Stimulated activated CD4-positive, alpha-beta T cell treated with anti-CD3 and anti-CD28 coated beads, Interleukin-1b, Interleukin-23, amount 100 ng/mL, for 24 hours (primary cell): Measurements from ENCODE around the gene KAZN.

Source experiments
- DNase-seq, 4 experiments: peaks; one replicate each; pipeline ENCODE4 v3.0.0-alpha.2; 2020; ENCODE audit warnings: low read depth in 4 of 4, low spot score in 1 of 4

KAZN gene

DNA sequence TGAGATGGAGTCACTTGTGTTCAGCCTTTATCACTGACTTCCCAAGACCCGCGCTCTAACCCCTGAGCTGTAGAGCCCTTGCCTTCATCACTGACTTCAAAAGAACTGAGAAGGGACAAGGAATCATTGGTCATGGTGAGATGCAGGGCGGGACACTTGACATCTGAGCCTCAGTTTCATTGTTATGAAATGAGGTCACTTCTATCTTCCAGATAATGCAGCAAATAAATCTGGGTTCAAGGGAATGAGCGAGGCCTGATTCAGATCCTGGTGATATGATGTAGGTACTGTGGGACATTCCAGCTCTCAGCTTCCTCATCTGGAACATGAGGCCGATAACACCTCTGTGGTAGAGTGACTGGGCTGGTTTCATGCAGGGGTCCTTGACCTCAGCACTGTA, 13.8 kb downstream of the KAZN start:
- no peak for DNase-seq

GRCh38 chr1:14613926-14614325, 15.4 kb downstream of the KAZN start:
- no peak for DNase-seq

DNA sequence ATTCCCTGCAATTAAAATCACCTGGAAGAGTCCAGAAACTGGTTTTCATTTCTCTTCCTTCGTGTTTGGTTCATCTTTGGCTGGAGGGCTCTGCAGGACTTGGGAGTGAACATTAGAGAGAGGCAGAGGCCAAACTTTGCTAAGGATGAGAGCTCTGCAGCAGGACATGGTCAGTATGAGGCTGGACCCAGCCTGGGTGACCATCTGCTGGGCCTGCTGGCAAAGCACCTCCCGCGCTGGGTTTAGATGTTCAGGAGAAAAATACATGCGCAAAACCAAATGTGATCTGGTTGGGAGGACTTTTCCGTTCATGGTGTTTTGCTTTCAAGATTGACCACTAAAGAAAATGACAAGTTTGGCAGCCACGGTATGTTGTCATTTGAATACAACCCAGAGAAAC, 15.9 kb downstream of the KAZN start:
- no peak for DNase-seq

DNA sequence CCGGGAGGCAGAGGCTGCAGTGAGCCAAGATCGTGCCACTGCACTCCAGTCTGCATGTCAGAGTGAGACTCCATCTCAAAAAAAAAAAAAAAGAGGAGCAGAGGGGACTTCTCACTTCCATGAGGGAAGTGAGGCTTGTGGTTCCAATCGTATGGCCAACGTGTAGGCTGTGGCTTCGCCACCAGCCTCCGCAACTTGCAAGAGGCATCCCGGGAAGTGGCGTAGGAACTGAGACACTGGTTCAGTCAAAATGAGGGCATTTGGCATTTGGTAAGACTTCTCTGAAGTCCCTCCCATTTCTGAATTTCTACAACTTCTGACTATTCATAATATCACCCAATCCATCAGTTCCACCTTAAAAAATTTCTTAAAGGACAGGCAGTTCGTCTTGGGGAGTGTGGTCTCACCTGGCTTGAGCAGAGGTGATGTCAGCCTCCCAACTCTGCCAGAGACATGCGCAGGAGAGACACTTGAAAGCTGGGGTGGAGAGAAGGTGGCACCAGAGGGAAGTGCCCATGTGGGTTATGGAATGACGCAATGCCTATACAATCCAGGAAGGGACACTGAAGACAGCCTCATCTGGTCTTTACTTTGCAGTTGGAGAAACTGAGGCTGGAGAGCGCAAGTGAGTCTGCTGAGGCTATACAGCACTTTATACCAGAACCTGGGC, 17.2 kb downstream of the KAZN start:
- DNase-seq = no peak

- DNase-seq = no peak
Observed at GRCh38 chr1:14616632-14617396, 18.3 kb downstream of the KAZN start.

DNA sequence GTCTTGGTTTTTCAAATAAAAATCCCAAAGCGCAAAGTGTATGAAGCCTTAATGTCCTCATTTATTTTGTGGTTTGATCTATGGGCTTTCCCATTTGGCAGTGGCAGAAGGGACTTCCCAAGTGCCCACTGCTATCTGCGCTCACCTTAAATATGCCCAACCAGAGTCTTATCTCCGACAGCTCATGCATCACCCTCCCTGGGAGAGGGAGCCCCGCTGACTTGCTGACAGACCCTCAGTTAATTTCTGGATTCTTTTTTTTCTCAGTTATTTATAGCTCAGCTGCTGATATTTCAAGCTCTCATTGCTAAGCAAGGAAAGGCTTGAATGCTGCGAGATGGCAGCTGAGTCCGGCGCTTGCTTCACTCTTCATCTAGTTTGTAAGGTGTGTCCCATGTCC, 19.3 kb downstream of the KAZN start:
- DNase-seq = no peak

GRCh38 chr1:14620941-14621340, 22.5 kb downstream of the KAZN start:
- DNase-seq = no peak

DNA sequence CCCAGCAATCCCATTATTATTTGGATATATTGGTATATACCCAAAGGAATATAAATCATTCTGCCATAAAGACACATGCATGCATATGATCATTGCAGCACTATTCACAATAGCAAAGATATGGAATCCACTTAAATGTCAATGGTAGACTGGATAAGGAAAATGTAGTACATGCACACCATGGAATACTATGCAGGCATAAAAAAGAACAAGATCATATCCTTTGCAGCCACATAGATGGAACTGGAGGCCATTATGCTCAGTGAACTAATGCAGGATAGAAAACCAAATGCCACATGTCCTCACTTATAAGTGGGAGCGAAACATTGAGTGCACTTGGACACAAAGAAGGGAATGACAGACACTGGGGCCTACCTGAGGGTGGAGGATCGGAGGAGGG, 24.6 kb downstream of the KAZN start:
- DNase-seq = no peak

DNA sequence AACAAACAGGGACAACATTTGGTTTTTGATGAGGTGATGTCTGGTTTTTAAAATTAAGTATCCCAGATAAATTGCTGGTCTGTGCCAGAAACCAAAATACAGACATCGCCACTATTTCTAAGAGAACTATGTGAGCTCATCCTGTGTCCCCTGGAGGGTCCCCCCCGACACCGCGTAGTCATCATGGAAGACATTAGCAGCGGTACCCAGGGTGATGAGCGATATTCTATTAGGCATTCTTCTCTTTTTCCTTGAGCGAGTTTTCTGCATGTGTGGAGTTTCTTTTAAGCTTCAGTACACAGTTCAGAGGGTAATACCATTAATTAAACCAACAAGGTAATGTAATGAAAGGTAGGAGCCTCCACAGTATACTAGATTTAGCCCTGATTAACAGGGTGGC, 26.5 kb downstream of the KAZN start:
- no peak for DNase-seq

DNA sequence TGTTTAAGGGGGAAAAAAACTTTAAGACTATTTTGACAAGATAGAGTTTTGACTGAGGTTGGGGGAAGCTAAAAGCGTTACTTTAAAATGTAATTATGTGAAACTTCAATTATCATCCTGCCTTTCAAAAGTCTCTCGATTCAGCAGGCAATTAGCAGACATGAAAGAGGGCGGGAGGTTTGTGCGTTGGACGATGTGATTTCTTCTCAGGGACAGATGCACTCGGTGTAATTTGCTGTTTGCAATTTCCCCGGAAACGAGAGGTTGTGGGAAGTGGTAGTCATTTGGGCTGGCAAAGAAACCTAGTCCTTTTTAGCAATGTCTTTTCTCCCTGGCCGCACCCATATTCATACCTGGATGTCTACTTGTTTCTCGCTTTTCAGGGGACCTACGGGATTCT, 27.1 kb downstream of the KAZN start:
- DNase-seq = no peak

DNA sequence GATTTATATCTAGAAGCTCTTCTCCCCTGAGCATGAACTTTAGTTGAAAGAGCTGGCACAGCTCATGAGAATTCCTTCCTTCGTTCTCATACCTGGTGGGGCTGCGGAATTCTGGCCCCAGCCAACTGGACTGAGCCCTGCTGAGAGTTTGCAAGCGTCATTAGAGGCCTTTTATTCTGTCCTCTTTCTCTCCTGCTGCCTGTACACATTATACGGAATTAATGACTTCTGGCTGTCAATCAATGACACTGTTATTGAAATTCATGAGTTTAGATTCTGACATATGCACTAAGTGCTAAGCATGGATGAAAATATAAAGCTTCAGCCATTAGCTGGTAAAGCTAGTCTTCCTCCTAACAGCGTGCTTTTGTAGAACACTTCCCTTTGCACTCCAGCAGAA, 27.5 kb downstream of the KAZN start:
- no peak for DNase-seq

- DNase-seq = no peak
Observed at GRCh38 chr1:14626869-14627607, 28.6 kb downstream of the KAZN start.

- DNase-seq = no peak
Observed at GRCh38 chr1:14627608-14628489, 29.4 kb downstream of the KAZN start.

- no peak for DNase-seq
Observed at GRCh38 chr1:14629363-14630014, 31.0 kb downstream of the KAZN start.

GRCh38 chr1:14630986-14631385, 32.5 kb downstream of the KAZN start:
- no peak for DNase-seq

- DNase-seq = no peak
Observed at GRCh38 chr1:14631421-14631820, 32.9 kb downstream of the KAZN start.

- DNase-seq = no peak
Observed at GRCh38 chr1:14634486-14634885, 36.0 kb downstream of the KAZN start.

DNA sequence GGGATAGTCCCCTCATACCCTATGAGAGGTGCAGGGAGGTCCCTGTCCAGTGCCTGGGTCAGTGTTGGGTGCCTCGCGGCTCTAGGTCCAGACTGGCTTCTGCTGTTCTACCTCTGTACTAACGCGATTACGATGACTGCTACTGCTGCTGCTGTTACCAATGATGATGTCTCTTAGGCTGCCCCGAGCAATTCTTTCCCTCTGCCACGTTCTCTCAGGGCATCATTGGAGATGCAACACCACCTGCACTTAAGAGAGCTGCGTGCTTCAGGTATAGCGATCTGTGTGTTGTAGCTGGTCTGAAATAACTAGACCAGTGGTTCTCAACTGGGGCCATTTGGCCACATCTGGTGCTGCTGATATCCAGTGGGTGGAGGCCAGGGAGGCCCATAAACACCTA, 36.9 kb downstream of the KAZN start:
- DNase-seq = no peak

GRCh38 chr1:14636897-14637632, 38.6 kb downstream of the KAZN start:
- DNase-seq = no peak
